Body of pancreas (tissue), 4 donors: ENCODE results near the gene SET. TPM values are rescaled to one million over a fixed set of nuclear protein-coding genes. Genes with fewer than 3 reads are reported as not detected.
"Not testable (repeated sequence)": the region's sequence is repeated elsewhere in the genome, so short reads cannot be mapped to it uniquely, and the experiment has no call there.

ENCODE experiments used
- ATAC-seq: fragments of 150-250 bp; one replicate; pipeline ENCODE4 v1.9.1; 2016
- DNase-seq, 4 donors: peaks; one replicate each; pipeline ENCODE4 v3.0.0-alpha.2; 2019
- H3K27ac ChIP-seq, 4 donors: fragments of 200-600 bp; sonication (generic); 1 replicate in 3 of 4; 2 replicates in 1 of 4; pipeline versions ENCODE4 v1.5.1 to v1.6.1; 2016 to 2019; ENCODE audit warnings: mild to moderate bottlenecking in 1 of 4, mixed read lengths in 1 of 4, moderate library complexity in 1 of 4
- H3K27me3 ChIP-seq, 2 donors: fragments of 200-600 bp; sonication (generic); one replicate each; pipeline ENCODE4 v1.6.0; 2016; ENCODE audit warnings: mild to moderate bottlenecking in 1 of 2
- H3K36me3 ChIP-seq, 2 donors: fragments of 200-600 bp; sonication (generic); replicated peaks in 1 of 2; 2 replicates each; pipeline ENCODE4 v1.5.1; 2016; ENCODE audit warnings: low read depth in 2 of 2; ENCODE audit not compliant: insufficient read depth in 1 of 2
- H3K4me1 ChIP-seq: fragments of 200-600 bp; sonication (generic); one replicate; pipeline ENCODE4 v1.6.0; 2016
- H3K4me3 ChIP-seq, 2 donors: fragments of 200-600 bp; sonication (generic); 1 replicate in 1 of 2; 2 replicates in 1 of 2; pipeline ENCODE4 v1.5.1; 2016 to 2019
- H3K9me3 ChIP-seq, 3 donors: fragments of 200-600 bp; sonication (generic); 1 replicate in 2 of 3; 2 replicates in 1 of 3; pipeline ENCODE4 v1.5.1; 2016
- POLR2A ChIP-seq, 3 donors: fragments of 450-650 bp; IDR thresholded peaks; one replicate each; pipeline ENCODE4 v1.6.1; 2016; ENCODE audit warnings: antibody characterized with exemption in 3 of 3, mild to moderate bottlenecking in 2 of 3
- WGBS, 2 donors: methylation state at CpG; one replicate each; pipeline ENCODE4 v1.1.5; 2017; 5-methylcytosine and 5-hydroxymethylcytosine counted together
- intact Hi-C: fragments of 100-400 bp; cut with DNase I; formaldehyde crosslinking; loops from one replicate; pipeline ENCODE4 v1.15.1; 2023
- total RNA-seq, 2 donors: library from RNA; depleted of rRNA; stranded (reverse); fragments of >200 nt; gene quantifications; one replicate each; pipeline ENCODE4 v1.1.0, GENCODE V29; 2016
- TF ChIP-seq, protein P1 (sequence below), 7 experiments: fragments of 450-650 bp in 4 of 7; fragments of 200-600 bp in 3 of 7; sonication (generic) in 3 of 7; IDR thresholded peaks; one replicate each; pipeline ENCODE4 v1.5.1; 2016 to 2019; ENCODE audit warnings: antibody characterized with exemption in 7 of 7

SET gene
- total RNA-seq, 2 donors from 2014 or later: 70.9 to 87.2 TPM

DNA sequence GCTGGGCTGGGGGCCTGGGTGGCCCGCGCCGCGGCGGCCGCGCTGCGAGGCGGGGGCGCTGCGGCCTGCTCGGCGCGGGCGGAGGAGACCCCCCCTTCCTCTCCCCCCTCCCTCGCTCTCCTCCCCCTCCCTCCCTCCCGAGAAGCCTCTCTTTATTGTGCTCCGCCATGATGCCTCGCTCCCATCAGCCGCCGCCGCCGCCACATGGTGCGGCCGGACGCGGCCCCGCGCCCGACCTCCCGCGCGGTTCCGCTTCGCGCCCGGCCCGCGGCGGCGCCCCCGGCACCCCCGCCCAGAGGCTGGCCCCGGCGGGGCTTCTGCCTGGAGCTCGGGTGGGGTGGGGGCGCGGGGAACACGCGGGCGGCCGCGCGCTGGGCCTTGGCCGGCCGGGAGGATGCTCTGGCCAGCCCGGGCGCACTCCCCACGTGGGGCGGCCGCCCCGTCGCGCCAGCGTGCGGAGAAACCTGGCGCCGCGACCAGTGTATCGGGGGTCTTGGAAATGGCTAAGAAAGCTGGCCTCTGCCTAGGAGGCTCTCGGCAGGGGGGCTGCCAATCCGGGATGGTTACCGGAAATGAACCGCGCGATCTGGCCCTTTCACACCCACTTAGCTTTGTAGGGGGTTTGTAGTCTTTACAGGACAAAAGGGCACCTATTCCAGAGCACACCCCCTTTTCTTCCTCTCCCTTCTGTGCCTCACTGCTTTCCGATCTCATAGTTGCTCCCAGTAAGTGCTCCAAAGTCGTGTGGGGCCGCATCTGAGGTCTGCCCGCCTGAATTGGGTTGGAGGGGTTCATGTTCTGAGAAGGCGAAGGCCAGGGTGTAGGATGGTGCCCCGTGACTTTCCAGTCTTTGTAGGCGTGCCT, 1.0 kb downstream of the SET start:
- 0% methylated on average over 5 to 64 of the region's 83 CpGs for WGBS, 2 donors
- TF ChIP-seq, protein P1, sequence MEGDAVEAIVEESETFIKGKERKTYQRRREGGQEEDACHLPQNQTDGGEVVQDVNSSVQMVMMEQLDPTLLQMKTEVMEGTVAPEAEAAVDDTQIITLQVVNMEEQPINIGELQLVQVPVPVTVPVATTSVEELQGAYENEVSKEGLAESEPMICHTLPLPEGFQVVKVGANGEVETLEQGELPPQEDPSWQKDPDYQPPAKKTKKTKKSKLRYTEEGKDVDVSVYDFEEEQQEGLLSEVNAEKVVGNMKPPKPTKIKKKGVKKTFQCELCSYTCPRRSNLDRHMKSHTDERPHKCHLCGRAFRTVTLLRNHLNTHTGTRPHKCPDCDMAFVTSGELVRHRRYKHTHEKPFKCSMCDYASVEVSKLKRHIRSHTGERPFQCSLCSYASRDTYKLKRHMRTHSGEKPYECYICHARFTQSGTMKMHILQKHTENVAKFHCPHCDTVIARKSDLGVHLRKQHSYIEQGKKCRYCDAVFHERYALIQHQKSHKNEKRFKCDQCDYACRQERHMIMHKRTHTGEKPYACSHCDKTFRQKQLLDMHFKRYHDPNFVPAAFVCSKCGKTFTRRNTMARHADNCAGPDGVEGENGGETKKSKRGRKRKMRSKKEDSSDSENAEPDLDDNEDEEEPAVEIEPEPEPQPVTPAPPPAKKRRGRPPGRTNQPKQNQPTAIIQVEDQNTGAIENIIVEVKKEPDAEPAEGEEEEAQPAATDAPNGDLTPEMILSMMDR (IDR thresholded peaks at IDR 0.05): no peak
- peak in 1 of 3 donors; percentile 18 for TF ChIP-seq POLR2A (IDR thresholded peaks at IDR 0.05)
- Histone ChIP-seq H3K4me3 (peak overlapping the region; percentile 48 to 74), H3K27ac (peak overlapping the region; percentile 49 to 96 (median 84)), H3K4me1 (peaks cover 31% of the 10 kb centered on the region), H3K27me3 (no peaks in the 10 kb centered on the region), H3K36me3 (peaks cover 0 to 12% of the 10 kb centered on the region in 2 donors), H3K9me3 (no peaks in the 10 kb centered on the region)
- peak; percentile 42 to 57 (median 54) for DNase-seq
- intact Hi-C loops: no loop called here
- peak; percentile 6 for ATAC-seq

DNA sequence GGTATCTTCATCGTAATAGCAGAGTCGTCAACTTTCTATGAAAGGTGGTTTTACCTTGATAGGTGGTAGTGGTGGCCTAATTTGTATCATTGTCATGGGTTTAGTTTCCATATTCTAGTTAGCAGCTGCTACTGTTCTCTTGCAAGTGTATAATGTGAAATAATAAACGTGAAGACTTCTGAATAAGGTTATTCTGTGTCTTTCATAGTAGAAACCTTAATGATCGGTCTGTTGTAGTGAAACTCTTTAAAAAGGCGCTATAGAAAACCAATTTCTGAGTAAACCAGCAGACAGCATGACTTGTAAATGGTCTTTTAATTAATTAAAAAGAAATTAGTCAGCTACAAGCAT, 1.6 kb downstream of the SET start:
- Histone ChIP-seq H3K27me3 (no peaks in the 10 kb centered on the region), H3K4me1 (peaks cover 25% of the 10 kb centered on the region), H3K9me3 (no peaks in the 10 kb centered on the region), H3K36me3 (peaks cover 0 to 12% of the 10 kb centered on the region in 2 donors), H3K4me3 (peak overlapping the region; percentile 48 to 74), H3K27ac (peak overlapping the region in 3 of 4 donors; percentile 49 to 96 (median 75))
- ATAC-seq (no peak), DNase-seq (no peak)
- WGBS, 2 donors: 9 to 15% methylated on average over 5 of the region's 5 CpGs
- intact Hi-C loops: no loop called here
- no peak for TF ChIP-seq POLR2A (IDR thresholded peaks at IDR 0.05)
- TF ChIP-seq, protein P1 (IDR thresholded peaks at IDR 0.05): no peak

DNA sequence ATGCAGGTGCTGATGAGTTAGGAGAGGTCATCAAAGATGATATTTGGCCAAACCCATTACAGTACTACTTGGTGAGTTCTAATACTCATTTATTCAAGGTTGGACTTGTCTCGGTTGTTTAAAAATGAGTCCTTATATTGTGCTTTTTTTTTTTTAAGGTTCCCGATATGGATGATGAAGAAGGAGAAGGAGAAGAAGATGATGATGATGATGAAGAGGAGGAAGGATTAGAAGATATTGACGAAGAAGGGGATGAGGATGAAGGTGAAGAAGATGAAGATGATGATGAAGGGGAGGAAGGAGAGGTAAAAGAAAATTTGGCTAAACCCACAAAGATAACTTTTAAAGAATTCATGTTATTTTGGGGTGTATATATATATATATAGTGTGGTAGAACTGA, 4.7 kb downstream of the SET start:
- H3K27ac ChIP-seq, DNase-seq, H3K4me3 ChIP-seq, H3K27me3 ChIP-seq, H3K9me3 ChIP-seq, intact Hi-C loops, ATAC-seq: not testable (repeated sequence)
- 77 to 82% methylated on average over 3 of the region's 3 CpGs for WGBS, 2 donors
- peaks cover 0 to 17% of the 10 kb centered on the region in 2 donors for H3K36me3 ChIP-seq
- peaks cover 14% of the 10 kb centered on the region for H3K4me1 ChIP-seq

DNA sequence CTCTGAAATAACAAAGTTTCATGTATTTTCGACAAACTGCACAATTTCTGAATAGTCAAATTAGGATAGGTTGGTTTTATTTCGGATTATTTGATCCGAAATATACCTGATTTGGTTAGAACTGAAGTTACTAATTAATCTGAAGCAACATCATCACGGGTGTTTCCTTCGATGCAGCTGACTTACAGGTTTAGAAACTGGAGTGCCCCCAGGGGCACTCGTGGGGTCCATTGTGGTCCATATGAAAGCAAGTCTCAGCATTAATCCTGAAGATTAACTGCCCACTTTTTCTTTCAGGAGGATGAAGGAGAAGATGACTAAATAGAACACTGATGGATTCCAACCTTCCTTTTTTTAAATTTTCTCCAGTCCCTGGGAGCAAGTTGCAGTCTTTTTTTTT, 5.3 kb downstream of the SET start:
- no peak for ATAC-seq
- H3K9me3 ChIP-seq: no peaks in the 10 kb centered on the region
- TF ChIP-seq, protein P1 (IDR thresholded peaks at IDR 0.05): no peak
- TF ChIP-seq POLR2A (IDR thresholded peaks at IDR 0.05): no peak
- WGBS, 2 donors: 69 to 81% methylated on average over 6 of the region's 6 CpGs
- no peak for DNase-seq
- peaks cover 14% of the 10 kb centered on the region for H3K4me1 ChIP-seq
- no peak overlapping the region for H3K27ac ChIP-seq
- no peak overlapping the region for H3K4me3 ChIP-seq
- intact Hi-C loops: no loop called here
- H3K36me3 ChIP-seq: peaks cover 0 to 17% of the 10 kb centered on the region in 2 donors
- H3K27me3 ChIP-seq: no peaks in the 10 kb centered on the region

DNA sequence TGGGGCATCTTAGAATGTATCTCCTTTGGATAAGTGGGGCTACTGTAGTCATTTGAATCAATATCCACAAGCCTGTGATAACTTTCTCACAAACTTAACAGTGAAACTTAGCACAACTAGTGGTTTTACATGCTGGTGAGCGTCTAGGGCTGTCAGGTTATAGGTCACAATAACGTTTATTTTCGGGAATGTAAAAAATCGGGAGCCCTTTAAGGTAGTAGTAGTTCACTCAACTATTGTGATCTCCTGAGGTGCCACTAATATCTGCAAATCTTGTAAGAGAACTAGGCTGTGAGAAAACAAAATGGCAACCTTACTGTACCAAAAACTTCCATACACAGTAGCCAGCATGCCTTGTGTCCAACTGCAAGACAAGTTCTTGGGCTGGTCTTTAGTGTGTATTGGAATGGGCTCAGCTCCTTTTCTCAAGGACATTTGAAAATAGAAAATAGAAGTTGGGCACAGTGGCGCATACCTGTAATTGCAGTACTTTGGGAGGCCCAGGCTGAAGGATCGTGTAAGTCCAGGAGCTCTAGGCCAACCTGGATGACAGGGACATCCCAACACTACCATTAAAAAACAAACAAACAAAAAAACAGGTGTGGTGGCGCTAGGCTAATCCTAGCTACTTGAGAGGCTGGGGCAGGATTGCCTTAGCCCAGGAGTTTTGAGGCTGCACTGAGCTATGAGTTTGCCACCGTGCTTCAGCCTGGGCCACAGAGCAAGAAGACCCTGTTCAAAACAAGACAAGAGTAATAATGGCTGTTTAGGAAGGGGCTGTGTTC, 8.1 kb downstream of the SET start:
- no peak for DNase-seq

DNA sequence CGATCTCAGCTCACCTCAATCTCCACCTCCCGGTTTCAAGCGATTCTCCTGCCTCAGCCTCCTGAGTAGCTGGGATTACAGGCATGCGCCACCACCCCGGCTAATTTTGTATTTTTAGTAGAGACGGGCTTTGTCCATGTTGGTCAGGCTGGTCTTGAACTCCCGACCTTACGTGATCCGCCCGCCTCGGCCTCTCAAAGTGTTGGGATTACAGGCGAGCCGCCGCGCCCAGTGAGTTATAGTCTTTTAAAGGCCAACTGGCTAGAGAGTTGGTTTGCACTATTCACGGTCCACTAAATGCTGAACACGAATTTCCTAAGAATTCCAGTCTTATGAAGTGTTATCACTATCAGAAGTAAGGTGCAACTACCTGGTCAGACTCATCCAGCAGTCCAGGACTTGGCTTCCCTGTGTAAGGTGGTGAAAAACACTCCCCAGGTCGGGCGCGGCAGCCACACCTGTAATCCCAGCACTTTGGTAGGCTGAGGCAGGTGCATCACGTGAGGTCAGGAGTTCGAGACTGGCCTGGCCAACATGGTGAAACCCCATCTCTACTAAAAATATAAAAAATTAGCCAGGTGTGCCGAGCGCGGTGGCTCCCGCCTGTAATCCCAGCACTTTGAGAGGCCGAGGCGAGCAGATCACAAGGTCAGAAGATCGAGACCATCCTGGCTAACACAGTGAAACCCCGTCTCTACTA, 10.2 kb downstream of the SET start:
- H3K4me3 ChIP-seq, H3K27me3 ChIP-seq, H3K27ac ChIP-seq, H3K9me3 ChIP-seq, H3K36me3 ChIP-seq, ATAC-seq, intact Hi-C loops: not testable (repeated sequence)
- peak in 1 of 4 donors; percentile 3 for DNase-seq
- 92 to 95% methylated on average over 30 of the region's 30 CpGs for WGBS, 2 donors
- peaks cover 21% of the 10 kb centered on the region for H3K4me1 ChIP-seq

More for the DNA sequence above, 8.1 kb downstream of the SET start:
- intact Hi-C loops: no loop called here
- TF ChIP-seq POLR2A (IDR thresholded peaks at IDR 0.05): no peak
- TF ChIP-seq, protein P1 (IDR thresholded peaks at IDR 0.05): no peak
- H3K27ac ChIP-seq: no peak overlapping the region
- ATAC-seq: no peak
- no peak overlapping the region for H3K4me3 ChIP-seq
- H3K36me3 ChIP-seq: peaks cover 0 to 17% of the 10 kb centered on the region in 2 donors
- H3K27me3 ChIP-seq: no peaks in the 10 kb centered on the region
- 75 to 83% methylated on average over 8 of the region's 8 CpGs for WGBS, 2 donors
- H3K4me1 ChIP-seq: peaks cover 9% of the 10 kb centered on the region
- no peaks in the 10 kb centered on the region for H3K9me3 ChIP-seq
